SK-N-SH treated with all-trans-retinoic acid at 6 μM for 48 hours (cell line): ENCODE results near the gene PRKCZ.
"Not testable (repeated sequence)": the region's sequence is repeated elsewhere in the genome, so short reads cannot be mapped to it uniquely, and the experiment has no call there.

Experiments
- GLIS3 ChIP-seq: fragments of 250-450 bp; sonication (Bioruptor Pico); IDR thresholded peaks from 2 replicates; pipeline ENCODE4 v1.5.0; 2020; ENCODE audit warnings: mild to moderate bottlenecking, moderate library complexity
- TF ChIP-seq, protein P1 (sequence below): fragments of 250-450 bp; sonication (Bioruptor Pico); IDR thresholded peaks from 2 replicates; pipeline ENCODE4 v1.8.0; 2020; ENCODE audit warnings: mild to moderate bottlenecking, moderate library complexity, borderline replicate concordance

DNA sequence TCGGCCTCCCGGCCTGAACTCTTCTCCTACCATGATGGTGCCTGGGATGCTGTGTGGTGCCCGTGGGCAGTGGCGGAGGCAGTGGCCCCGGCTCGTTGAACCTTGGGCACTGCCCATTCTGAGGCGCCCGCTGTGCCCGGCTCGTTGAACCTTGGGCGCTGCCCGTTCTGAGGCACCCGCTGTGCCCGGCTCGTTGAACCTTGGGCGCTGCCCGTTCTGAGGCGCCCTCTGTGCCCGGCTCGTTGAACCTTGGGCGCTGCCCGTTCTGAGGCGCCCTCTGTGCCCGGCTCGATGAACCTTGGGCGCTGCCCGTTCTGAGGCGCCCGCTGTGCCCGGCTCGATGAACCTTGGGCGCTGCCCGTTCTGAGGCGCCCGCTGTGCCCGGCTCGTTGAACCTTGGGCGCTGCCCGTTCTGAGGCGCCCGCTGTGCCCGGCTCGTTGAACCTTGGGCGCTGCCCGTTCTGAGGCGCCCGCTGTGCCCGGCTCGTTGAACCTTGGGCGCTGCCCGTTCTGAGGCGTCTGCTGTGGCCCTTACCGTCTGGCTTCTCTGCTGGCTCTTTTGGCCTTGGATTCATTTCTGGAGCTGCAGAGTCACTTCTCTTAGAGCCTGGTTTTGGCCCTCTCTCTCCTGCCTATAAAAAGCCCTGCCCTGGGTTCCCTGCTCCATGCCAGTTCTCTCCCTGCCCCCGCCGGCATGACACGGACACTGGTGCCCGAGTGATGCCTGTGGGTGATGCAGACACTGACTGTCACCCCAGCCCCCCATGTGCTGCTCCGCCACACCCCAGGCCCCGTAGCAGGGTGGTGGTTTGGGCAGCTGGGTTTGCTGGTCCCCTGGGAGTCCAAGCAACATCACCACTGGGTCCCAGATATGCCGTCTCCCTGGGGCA is 44.3 kb downstream of the PRKCZ start:
- TF ChIP-seq, protein P1, sequence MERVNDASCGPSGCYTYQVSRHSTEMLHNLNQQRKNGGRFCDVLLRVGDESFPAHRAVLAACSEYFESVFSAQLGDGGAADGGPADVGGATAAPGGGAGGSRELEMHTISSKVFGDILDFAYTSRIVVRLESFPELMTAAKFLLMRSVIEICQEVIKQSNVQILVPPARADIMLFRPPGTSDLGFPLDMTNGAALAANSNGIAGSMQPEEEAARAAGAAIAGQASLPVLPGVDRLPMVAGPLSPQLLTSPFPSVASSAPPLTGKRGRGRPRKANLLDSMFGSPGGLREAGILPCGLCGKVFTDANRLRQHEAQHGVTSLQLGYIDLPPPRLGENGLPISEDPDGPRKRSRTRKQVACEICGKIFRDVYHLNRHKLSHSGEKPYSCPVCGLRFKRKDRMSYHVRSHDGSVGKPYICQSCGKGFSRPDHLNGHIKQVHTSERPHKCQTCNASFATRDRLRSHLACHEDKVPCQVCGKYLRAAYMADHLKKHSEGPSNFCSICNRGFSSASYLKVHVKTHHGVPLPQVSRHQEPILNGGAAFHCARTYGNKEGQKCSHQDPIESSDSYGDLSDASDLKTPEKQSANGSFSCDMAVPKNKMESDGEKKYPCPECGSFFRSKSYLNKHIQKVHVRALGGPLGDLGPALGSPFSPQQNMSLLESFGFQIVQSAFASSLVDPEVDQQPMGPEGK: not testable (repeated sequence)
- TF ChIP-seq GLIS3: not testable (repeated sequence)
